ENCODE results near the gene OR9A2.

The OR9A2 gene

DNA sequence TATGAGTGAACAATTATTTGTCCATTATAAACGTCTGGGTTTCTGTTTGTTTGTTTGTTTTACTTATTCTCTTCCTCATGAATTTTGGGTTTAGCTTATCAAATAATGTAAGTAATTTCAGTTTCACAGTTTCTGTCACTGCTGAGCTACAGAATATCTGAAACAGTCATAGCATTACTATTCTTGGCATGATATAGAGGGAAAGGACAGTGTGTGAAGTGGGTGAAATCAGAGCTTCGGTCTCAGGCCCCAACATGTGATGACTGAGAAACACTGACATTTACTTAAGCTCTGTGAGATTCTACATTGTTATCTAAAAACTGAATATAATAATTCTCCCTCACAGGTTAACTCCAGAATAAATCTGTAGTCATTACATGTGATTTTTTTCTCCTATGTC is 16.5 kb upstream of the OR9A2 start:
- DNase-seq (ENCODE audit: low read depth): no peak
- no peak overlapping the region for H3K4me3 ChIP-seq (ENCODE audit: low read length)
- TF ChIP-seq, protein P1, sequence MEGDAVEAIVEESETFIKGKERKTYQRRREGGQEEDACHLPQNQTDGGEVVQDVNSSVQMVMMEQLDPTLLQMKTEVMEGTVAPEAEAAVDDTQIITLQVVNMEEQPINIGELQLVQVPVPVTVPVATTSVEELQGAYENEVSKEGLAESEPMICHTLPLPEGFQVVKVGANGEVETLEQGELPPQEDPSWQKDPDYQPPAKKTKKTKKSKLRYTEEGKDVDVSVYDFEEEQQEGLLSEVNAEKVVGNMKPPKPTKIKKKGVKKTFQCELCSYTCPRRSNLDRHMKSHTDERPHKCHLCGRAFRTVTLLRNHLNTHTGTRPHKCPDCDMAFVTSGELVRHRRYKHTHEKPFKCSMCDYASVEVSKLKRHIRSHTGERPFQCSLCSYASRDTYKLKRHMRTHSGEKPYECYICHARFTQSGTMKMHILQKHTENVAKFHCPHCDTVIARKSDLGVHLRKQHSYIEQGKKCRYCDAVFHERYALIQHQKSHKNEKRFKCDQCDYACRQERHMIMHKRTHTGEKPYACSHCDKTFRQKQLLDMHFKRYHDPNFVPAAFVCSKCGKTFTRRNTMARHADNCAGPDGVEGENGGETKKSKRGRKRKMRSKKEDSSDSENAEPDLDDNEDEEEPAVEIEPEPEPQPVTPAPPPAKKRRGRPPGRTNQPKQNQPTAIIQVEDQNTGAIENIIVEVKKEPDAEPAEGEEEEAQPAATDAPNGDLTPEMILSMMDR (IDR thresholded peaks at IDR 0.05; ENCODE audit: insufficient read depth, low read depth, low read length, missing control alignments): no peak

DNA sequence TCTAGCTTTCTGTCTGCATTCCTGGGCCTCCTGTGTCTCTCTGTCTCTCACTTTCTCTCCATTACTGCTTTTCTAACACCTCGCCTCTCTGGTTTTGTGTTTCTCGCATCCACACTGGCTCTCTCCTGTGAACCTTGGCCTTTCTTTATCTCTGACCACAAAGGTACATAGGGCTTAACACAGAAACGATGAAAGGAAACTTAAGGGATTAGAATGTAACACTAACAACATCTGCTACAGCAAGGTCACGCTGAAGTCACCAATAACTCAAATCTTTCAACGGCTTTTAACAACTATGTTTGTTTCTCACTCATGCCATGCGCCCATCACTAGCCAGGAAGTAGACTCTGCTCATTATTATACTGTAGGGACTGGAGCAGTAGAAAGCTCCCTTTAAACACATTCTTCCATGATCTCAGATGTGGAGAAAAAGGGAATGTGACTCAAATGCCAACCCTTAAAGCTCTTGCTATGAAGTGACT is 15.9 kb upstream of the OR9A2 start:
- no peak overlapping the region for H3K4me3 ChIP-seq (ENCODE audit: low read length)
- DNase-seq (ENCODE audit: low read depth): no peak
- TF ChIP-seq, protein P1 (IDR thresholded peaks at IDR 0.05; ENCODE audit: insufficient read depth, low read depth, low read length, missing control alignments): no peak

DNA sequence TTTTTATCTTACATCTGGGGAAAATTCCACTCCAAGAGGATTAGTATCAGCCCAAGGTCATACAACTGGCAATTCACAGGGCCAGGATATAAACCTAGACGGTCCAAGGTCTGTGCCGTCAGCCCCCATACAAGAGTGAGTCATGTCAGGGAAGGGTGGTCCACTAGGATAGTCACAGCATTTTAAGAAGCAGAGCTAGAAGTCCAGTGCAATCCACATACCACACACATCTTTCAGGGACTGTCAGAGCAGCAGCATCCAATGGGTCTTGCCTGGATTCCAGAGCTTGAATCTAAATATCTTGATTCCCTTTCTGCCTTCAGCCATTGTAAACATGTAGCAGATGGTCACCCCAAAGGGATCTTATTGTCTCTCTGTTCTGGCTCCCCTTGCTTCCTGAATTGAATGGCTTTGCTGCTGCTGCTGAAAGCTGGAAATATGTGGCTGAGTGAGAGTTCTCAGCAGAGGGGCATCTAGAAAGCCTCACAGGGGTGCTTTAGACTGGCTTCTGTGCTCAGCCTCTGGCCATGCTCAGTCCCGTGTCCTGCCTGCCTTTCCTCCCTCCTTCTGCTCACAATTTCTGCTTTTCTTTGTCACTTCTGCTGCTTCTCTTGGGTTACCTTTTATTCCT is 15.3 kb upstream of the OR9A2 start:
- TF ChIP-seq, protein P1 (IDR thresholded peaks at IDR 0.05; ENCODE audit: insufficient read depth, low read depth, low read length, missing control alignments): no peak
- H3K4me3 ChIP-seq (ENCODE audit: low read length): no peak overlapping the region
- DNase-seq (ENCODE audit: low read depth): no peak

DNA sequence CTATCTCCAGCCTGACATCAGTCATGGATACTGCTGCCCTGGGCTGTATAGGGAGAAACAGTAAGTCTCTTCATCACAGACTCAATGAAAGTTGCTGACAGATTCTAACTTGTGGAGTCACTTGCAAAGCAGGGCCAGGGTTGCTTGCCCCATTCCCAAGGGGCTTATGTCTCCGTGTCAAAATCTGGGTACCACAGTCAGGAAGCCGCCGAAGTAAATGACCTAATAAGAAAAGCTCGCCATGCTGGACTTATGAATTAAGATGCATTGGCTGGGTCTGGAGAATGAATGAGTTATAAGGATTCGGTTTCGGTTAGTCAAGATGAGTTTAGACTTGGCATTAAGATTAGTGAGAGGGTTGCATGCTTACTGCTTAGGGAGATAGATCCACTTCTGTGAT is 14.4 kb upstream of the OR9A2 start:
- H3K4me3 ChIP-seq (ENCODE audit: low read length): no peak overlapping the region
- TF ChIP-seq, protein P1 (IDR thresholded peaks at IDR 0.05; ENCODE audit: insufficient read depth, low read depth, low read length, missing control alignments): no peak
- DNase-seq (ENCODE audit: low read depth): no peak

DNA sequence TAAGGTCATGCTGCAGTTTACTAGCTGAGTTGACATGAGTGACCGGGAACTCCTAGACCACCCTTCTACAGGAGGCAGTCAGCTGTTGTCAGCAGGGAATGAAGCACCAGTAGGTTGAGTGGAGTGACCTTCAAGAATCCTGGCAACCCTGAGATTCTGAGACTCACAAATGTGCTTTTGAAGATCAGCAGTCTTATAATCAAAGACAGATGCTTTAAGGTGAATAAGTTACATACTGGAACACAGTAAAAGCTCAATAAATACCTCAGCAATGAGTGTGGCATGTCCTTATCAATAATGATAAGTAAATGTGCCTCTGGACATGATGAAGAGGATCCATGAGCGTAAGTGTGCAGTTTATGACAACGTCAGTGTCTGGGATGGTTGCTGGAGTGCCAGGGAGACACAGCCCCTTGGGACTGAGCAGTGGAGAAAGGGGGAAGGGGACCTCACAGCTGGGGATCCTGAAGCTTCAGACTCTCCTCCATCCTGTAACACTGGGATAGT is 13.3 kb upstream of the OR9A2 start:
- TF ChIP-seq, protein P1 (IDR thresholded peaks at IDR 0.05; ENCODE audit: insufficient read depth, low read depth, low read length, missing control alignments): no peak
- no peak for DNase-seq (ENCODE audit: low read depth)
- no peak overlapping the region for H3K4me3 ChIP-seq (ENCODE audit: low read length)

DNA sequence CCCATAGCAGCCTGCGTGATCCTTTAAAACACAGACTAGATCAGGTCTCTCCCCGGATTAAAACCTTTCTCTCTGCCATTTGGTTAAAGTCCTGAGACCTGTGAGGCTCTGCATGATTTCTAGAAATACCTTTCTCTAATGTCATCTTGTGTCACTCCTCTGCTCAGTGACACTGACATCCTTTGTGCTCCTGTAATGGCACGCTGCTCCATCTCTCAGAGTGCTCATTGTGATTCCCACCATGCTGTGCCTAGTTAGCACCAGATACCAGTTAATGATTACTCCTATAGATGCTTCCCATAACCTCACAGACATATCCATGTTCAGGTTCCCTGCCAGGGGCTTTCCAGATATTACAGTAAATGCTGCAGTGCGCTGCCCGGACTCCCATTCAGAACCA is 11.7 kb upstream of the OR9A2 start:
- TF ChIP-seq, protein P1 (IDR thresholded peaks at IDR 0.05; ENCODE audit: insufficient read depth, low read depth, low read length, missing control alignments): no peak
- DNase-seq (ENCODE audit: low read depth): no peak
- H3K4me3 ChIP-seq (ENCODE audit: low read length): no peak overlapping the region

DNA sequence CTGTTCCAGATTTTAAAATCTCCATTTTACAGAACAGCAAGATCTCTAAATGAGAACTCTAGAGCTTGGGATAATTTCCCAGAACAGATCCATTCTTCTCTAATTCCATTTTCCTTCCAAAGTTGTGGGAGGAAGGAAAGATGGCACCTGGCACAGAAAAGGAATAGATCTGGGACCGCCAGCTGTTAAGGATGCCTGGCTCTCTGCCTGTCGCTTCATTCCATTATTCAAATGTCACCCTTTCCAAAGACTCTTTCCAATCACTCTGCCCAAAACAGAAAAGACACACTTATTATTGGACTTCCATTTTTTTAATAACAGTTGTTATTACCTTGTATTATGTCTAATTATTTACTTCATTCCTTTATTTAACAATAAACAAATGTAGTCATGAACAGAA is 751 bp upstream of the OR9A2 start:
- TF ChIP-seq, protein P1 (IDR thresholded peaks at IDR 0.05; ENCODE audit: insufficient read depth, low read depth, low read length, missing control alignments): no peak
- no peak for DNase-seq (ENCODE audit: low read depth)
- no peak overlapping the region for H3K4me3 ChIP-seq (ENCODE audit: low read length)

All from epithelial cell of esophagus (primary cell).